Keratinocyte (primary cell): Measurements from ENCODE around the gene BCL7A. TPM values are rescaled to one million over a fixed set of nuclear protein-coding genes. Genes with fewer than 3 reads are reported as not detected.
A peak's percentile ranks its signal among the peaks of the same experiment; 100 is the strongest.

Experiments used
- DNase-seq: peaks from one replicate; pipeline ENCODE4 v3.0.0-alpha.2; 2011; ENCODE audit warnings: low read depth, missing footprints, low spot score
- FAIRE-seq: peaks from 2 replicates; lab custom pipeline; 2011; peaks lifted over from hg19 to GRCh38; lab: Jason Lieb, UNC
- H2AFZ ChIP-seq: 2 replicates; pipeline ENCODE4 v1.6.0; 2012; ENCODE audit warnings: low read length, control low read depth, inconsistent platforms; ENCODE audit not compliant: control insufficient read depth
- H3K27ac ChIP-seq: 2 replicates; pipeline ENCODE4 v1.5.1; 2011; ENCODE audit warnings: low read length; ENCODE audit not compliant: control insufficient read depth, insufficient read depth
- H3K27me3 ChIP-seq: 3 replicates; pipeline ENCODE4 v1.6.0; 2011; ENCODE audit warnings: low read length; ENCODE audit not compliant: control insufficient read depth, insufficient read depth; ENCODE audit errors: extremely low read depth
- H3K36me3 ChIP-seq, 2 experiments: 2 replicates in 1 of 2; 3 replicates in 1 of 2; pipeline ENCODE4 v1.5.1; 2011; ENCODE audit warnings: low read length in 2 of 2, mild to moderate bottlenecking in 1 of 2; ENCODE audit not compliant: control insufficient read depth in 2 of 2, insufficient read depth in 2 of 2; ENCODE audit errors: extremely low read depth in 1 of 2
- H3K4me1 ChIP-seq: 3 replicates; pipeline ENCODE4 v1.5.1; 2011; ENCODE audit warnings: low read length; ENCODE audit not compliant: control insufficient read depth, insufficient read depth; ENCODE audit errors: extremely low read depth
- H3K4me2 ChIP-seq: 3 replicates; pipeline ENCODE4 v1.6.0; 2011; ENCODE audit warnings: low read depth, low read length; ENCODE audit not compliant: control insufficient read depth, insufficient read depth; ENCODE audit errors: extremely low read depth
- H3K4me3 ChIP-seq, 3 experiments: fragments of 200-600 bp in 1 of 3; sonication (generic) in 1 of 3; 2 replicates in 2 of 3; 3 replicates in 1 of 3; pipeline ENCODE4 v1.5.1; 2011 to 2016; ENCODE audit warnings: low read length in 3 of 3, mild to moderate bottlenecking in 3 of 3, control low read depth in 2 of 3, inconsistent platforms in 1 of 3, low read depth in 1 of 3, mixed read lengths in 1 of 3, mixed run types in 1 of 3, moderate library complexity in 1 of 3; ENCODE audit not compliant: control insufficient read depth in 2 of 3, insufficient read depth in 2 of 3; ENCODE audit errors: extremely low read depth in 1 of 3
- H3K79me2 ChIP-seq: 2 replicates; pipeline ENCODE4 v1.6.0; 2012; ENCODE audit warnings: low read length; ENCODE audit not compliant: control insufficient read depth, insufficient read depth
- H3K9ac ChIP-seq: 3 replicates; pipeline ENCODE4 v1.6.0; 2011; ENCODE audit warnings: low read length; ENCODE audit not compliant: control insufficient read depth, insufficient read depth; ENCODE audit errors: extremely low read depth
- H3K9me1 ChIP-seq: 3 replicates; pipeline ENCODE4 v1.6.0; 2011; ENCODE audit warnings: low read length; ENCODE audit not compliant: control insufficient read depth, insufficient read depth; ENCODE audit errors: extremely low read depth
- H3K9me3 ChIP-seq: 2 replicates; pipeline ENCODE4 v1.5.1; 2012; ENCODE audit warnings: low read depth, low read length; ENCODE audit not compliant: control insufficient read depth
- H4K20me1 ChIP-seq: 3 replicates; pipeline ENCODE4 v1.6.0; 2011; ENCODE audit warnings: low read length; ENCODE audit not compliant: control insufficient read depth, insufficient read depth; ENCODE audit errors: extremely low read depth
- EZH2 ChIP-seq: IDR thresholded peaks from one replicate; pipeline ENCODE4 v1.6.1; 2012; ENCODE audit warnings: inconsistent platforms, mild to moderate bottlenecking, low read length, moderate library complexity
- dilution Hi-C: fragments of 300-500 bp; cut with MboI; formaldehyde crosslinking; loops from one replicate; pipeline ENCODE4 v1.7.0; 2020; ENCODE audit warnings: low sequenced_read_pairs; ENCODE audit not compliant: extremely low pct_ligation_motif_present
- polyA plus RNA-seq, 5 experiments: library from polyadenylated mRNA; depleted of rRNA in 3 of 5; stranded (reverse) in 3 of 5; stranded (forward) in 1 of 5; unstranded in 1 of 5; fragments of >200 nt; gene quantifications; 1 replicate in 1 of 5; 2 replicates in 3 of 5; 3 replicates in 1 of 5; pipeline versions ENCODE4 v1.2.1 to v1.2.3, GENCODE V29; 2011 to 2012; ENCODE audit warnings: missing spikeins in 2 of 5, low read depth in 1 of 5, low replicate concordance in 1 of 5
- TF ChIP-seq, protein P1 (sequence below), 3 experiments: IDR thresholded peaks in 1 of 3; conservative IDR thresholded peaks in 1 of 3; optimal IDR thresholded peaks in 1 of 3; 2 replicates in 2 of 3; 3 replicates in 1 of 3; pipeline versions ENCODE3 to v1.5.1; 2011; ENCODE audit warnings: low read length in 3 of 3, mild to moderate bottlenecking in 3 of 3, moderate library complexity in 2 of 3, control low read depth in 1 of 3, inconsistent platforms in 1 of 3; ENCODE audit not compliant: insufficient read depth in 2 of 3; ENCODE audit errors: extremely low read depth in 1 of 3

The BCL7A gene
- polyA plus RNA-seq, 1 donor (not counting 4 experiments of a cell fraction or from before 2014, with no cell fraction given): 12.8 TPM

- no peak for TF ChIP-seq EZH2
- TF ChIP-seq, protein P1, sequence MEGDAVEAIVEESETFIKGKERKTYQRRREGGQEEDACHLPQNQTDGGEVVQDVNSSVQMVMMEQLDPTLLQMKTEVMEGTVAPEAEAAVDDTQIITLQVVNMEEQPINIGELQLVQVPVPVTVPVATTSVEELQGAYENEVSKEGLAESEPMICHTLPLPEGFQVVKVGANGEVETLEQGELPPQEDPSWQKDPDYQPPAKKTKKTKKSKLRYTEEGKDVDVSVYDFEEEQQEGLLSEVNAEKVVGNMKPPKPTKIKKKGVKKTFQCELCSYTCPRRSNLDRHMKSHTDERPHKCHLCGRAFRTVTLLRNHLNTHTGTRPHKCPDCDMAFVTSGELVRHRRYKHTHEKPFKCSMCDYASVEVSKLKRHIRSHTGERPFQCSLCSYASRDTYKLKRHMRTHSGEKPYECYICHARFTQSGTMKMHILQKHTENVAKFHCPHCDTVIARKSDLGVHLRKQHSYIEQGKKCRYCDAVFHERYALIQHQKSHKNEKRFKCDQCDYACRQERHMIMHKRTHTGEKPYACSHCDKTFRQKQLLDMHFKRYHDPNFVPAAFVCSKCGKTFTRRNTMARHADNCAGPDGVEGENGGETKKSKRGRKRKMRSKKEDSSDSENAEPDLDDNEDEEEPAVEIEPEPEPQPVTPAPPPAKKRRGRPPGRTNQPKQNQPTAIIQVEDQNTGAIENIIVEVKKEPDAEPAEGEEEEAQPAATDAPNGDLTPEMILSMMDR (optimal IDR thresholded peaks at IDR 0.05 in 1 of 3, IDR thresholded peaks at IDR 0.05 in 1 of 3, conservative IDR thresholded peaks at IDR 0.05 in 1 of 3; ENCODE audit: extremely low read depth in 1 of 3, insufficient read depth in 2 of 3, low read length in 3 of 3): no peak
- Histone ChIP-seq H3K9me1 (no peaks in the 10 kb centered on the region), H3K36me3 (peaks cover 8 to 27% of the 10 kb centered on the region in 2 experiments), H3K79me2 (peaks cover 36% of the 10 kb centered on the region), H4K20me1 (no peaks in the 10 kb centered on the region), H3K27me3 (no peaks in the 10 kb centered on the region), H3K4me1 (peaks cover 17% of the 10 kb centered on the region), H3K9ac (peak overlapping the region; percentile 35), H3K9me3 (no peaks in the 10 kb centered on the region), H3K27ac (peak overlapping the region; percentile 45), H3K4me2 (peak overlapping the region; percentile 72), H2AFZ (peak overlapping the region; percentile 22), H3K4me3 (peak overlapping the region in 1 of 3 experiments; percentile 7)
- FAIRE-seq (peak; percentile 75), DNase-seq (no peak)
- dilution Hi-C loops: no loop called here
These were observed 13.6 kb downstream of the BCL7A start for GRCh38 chr12:122035292-122035691.

GRCh38 chr12:122036153-122036552 is 14.5 kb downstream of the BCL7A start:
- dilution Hi-C loops: no loop called here
- FAIRE-seq: no peak
- H3K4me2 ChIP-seq: no peak overlapping the region

More at GRCh38 chr12:122036153-122036552, 14.5 kb downstream of the BCL7A start:
- DNase-seq: no peak
- no peaks in the 10 kb centered on the region for H3K27me3 ChIP-seq
- no peaks in the 10 kb centered on the region for H3K9me1 ChIP-seq
- peaks cover 28% of the 10 kb centered on the region for H3K79me2 ChIP-seq
- no peaks in the 10 kb centered on the region for H4K20me1 ChIP-seq
- TF ChIP-seq, protein P1 (optimal IDR thresholded peaks at IDR 0.05 in 1 of 3, IDR thresholded peaks at IDR 0.05 in 1 of 3, conservative IDR thresholded peaks at IDR 0.05 in 1 of 3; ENCODE audit: extremely low read depth in 1 of 3, insufficient read depth in 2 of 3, low read length in 3 of 3): no peak
- TF ChIP-seq EZH2: no peak
- no peaks in the 10 kb centered on the region for H3K9me3 ChIP-seq
- H3K36me3 ChIP-seq: peaks cover 8 to 28% of the 10 kb centered on the region in 2 experiments
- peaks cover 12% of the 10 kb centered on the region for H3K4me1 ChIP-seq
- H3K4me3 ChIP-seq: no peak overlapping the region
- H3K27ac ChIP-seq: no peak overlapping the region
- H3K9ac ChIP-seq: no peak overlapping the region
- no peak overlapping the region for H2AFZ ChIP-seq
